ENCODE results near the gene ATMIN.

The ATMIN gene

GRCh38 chr16:81006211-81006812 is 29.3 kb upstream of the ATMIN start:
- DNase-seq = no peak

GRCh38 chr16:81006813-81007695 is 28.6 kb upstream of the ATMIN start, which contains the start of the genes CENPN and CMC2:
TSS of gene CENPN (plus strand) at chr16:81007214. CDS start at chr16:81011940, 4,726 bp downstream.
TSS of gene CMC2 (minus strand) at chr16:81006885. CDS start at chr16:80997394, 9,491 bp downstream.
- peak; percentile 99 for DNase-seq

GRCh38 chr16:81008505-81008789 is 27.2 kb upstream of the ATMIN start:
- no peak for DNase-seq

- no peak for DNase-seq
Observed at GRCh38 chr16:81012974-81013373, 22.7 kb upstream of the ATMIN start.

- no peak for DNase-seq
Observed at GRCh38 chr16:81014672-81015071, 21.0 kb upstream of the ATMIN start.

GRCh38 chr16:81018496-81018895 is 17.1 kb upstream of the ATMIN start:
- no peak for DNase-seq

GRCh38 chr16:81026429-81026828 is 9.2 kb upstream of the ATMIN start:
- DNase-seq = no peak

GRCh38 chr16:81029930-81030604 is 5.6 kb upstream of the ATMIN start:
- DNase-seq = no peak

GRCh38 chr16:81035975-81036750 is 521 bp downstream of the ATMIN start:
- DNase-seq = peak; percentile 9

- DNase-seq = no peak
Observed at GRCh38 chr16:81036751-81037350, 1.2 kb downstream of the ATMIN start.

- DNase-seq = no peak
Observed at GRCh38 chr16:81040131-81040530, 4.5 kb downstream of the ATMIN start.

GRCh38 chr16:81040842-81041241 is 5.2 kb downstream of the ATMIN start:
- DNase-seq = peak; percentile 67

- DNase-seq = no peak
Observed at GRCh38 chr16:81041696-81042095, 6.1 kb downstream of the ATMIN start.

GRCh38 chr16:81042821-81043220 is 7.2 kb downstream of the ATMIN start:
- no peak for DNase-seq

- DNase-seq = no peak
Observed at GRCh38 chr16:81053761-81054160, 18.1 kb downstream of the ATMIN start.

GRCh38 chr16:81060576-81061306 is 25.1 kb downstream of the ATMIN start:
- DNase-seq = no peak

- DNase-seq = no peak
Observed at GRCh38 chr16:81061307-81061640, 25.6 kb downstream of the ATMIN start.

GRCh38 chr16:81061871-81062608 is 26.4 kb downstream of the ATMIN start:
- DNase-seq = no peak

- no peak for DNase-seq
Observed at GRCh38 chr16:81066681-81067080, 31.0 kb downstream of the ATMIN start.

GRCh38 chr16:81067166-81067565 is 31.5 kb downstream of the ATMIN start:
- DNase-seq = no peak

- no peak for DNase-seq
Observed at GRCh38 chr16:81069063-81069462, 33.4 kb downstream of the ATMIN start.

All from fibroblast of skin of right quadriceps (primary cell).